Activated T-helper 9 cell treated with anti-CD3 and anti-CD28 coated beads, Interleukin-2, amount 50 U/mL, for 16 hours (primary cell): ENCODE data around the gene SRP9.
"Not testable (repeated sequence)": the region's sequence is repeated elsewhere in the genome, so short reads cannot be mapped to it uniquely, and the experiment has no call there.

Source experiments
- DNase-seq: peaks from one replicate; pipeline ENCODE4 v3.0.0-alpha.2; 2020; ENCODE audit warnings: low read depth

SRP9 gene

GRCh38 chr1:225815526-225816178, 38.0 kb downstream of the SRP9 start:
- DNase-seq = no peak

GRCh38 chr1:225816643-225817538, 39.3 kb downstream of the SRP9 start:
- DNase-seq = no peak

GRCh38 chr1:225817611-225818061, 40.0 kb downstream of the SRP9 start:
- no peak for DNase-seq

- DNase-seq = no peak
These were observed 40.6 kb downstream of the SRP9 start for GRCh38 chr1:225818229-225818628.

GRCh38 chr1:225819346-225820192, 41.9 kb downstream of the SRP9 start:
- no peak for DNase-seq

- DNase-seq = no peak
These were observed 43.0 kb downstream of the SRP9 start for GRCh38 chr1:225820522-225821120.

GRCh38 chr1:225822655-225823403, 45.2 kb downstream of the SRP9 start:
- no peak for DNase-seq

- no peak for DNase-seq
These were observed 46.2 kb downstream of the SRP9 start for GRCh38 chr1:225823811-225824261.

- no peak for DNase-seq
These were observed 46.9 kb downstream of the SRP9 start for GRCh38 chr1:225824533-225824941.

- DNase-seq = no peak
These were observed 47.5 kb downstream of the SRP9 start for GRCh38 chr1:225825078-225825477.

GRCh38 chr1:225825607-225826007, 48.0 kb downstream of the SRP9 start:
- no peak for DNase-seq

- DNase-seq = no peak
These were observed 49.5 kb downstream of the SRP9 start for GRCh38 chr1:225827076-225827475.

- DNase-seq = no peak
These were observed 51.2 kb downstream of the SRP9 start for GRCh38 chr1:225828706-225829345.

- no peak for DNase-seq
These were observed 53.2 kb downstream of the SRP9 start for GRCh38 chr1:225830841-225831240.

- no peak for DNase-seq
These were observed 57.0 kb downstream of the SRP9 start for GRCh38 chr1:225834417-225835329.

GRCh38 chr1:225835856-225836255, 58.2 kb downstream of the SRP9 start:
- no peak for DNase-seq

- DNase-seq = not testable (repeated sequence)
These were observed 58.7 kb downstream of the SRP9 start for GRCh38 chr1:225836296-225836695.

GRCh38 chr1:225838793-225839192, 61.2 kb downstream of the SRP9 start:
- DNase-seq = no peak
